HL-60 (cell line): ENCODE results near the gene DYNLRB1.

Source experiments
- CTCF ChIP-seq: IDR thresholded peaks from one replicate; pipeline ENCODE4 v1.5.1; 2011; ENCODE audit warnings: low read length, control low read depth, inconsistent platforms; ENCODE audit not compliant: insufficient read depth
- REST ChIP-seq: IDR thresholded peaks from 2 replicates; pipeline ENCODE4 v1.6.1; 2012; ENCODE audit warnings: low read depth; ENCODE audit not compliant: insufficient replicate concordance

GRCh38 chr20:34578521-34578920 is 62.3 kb downstream of the DYNLRB1 start:
- TF ChIP-seq CTCF = no peak
- TF ChIP-seq REST = no peak
